ENCODE data around the gene UPK3BL2. TPM values are rescaled to one million over a fixed set of nuclear protein-coding genes. Genes with fewer than 3 reads are reported as not detected.
"Not testable (repeated sequence)": the region's sequence is repeated elsewhere in the genome, so short reads cannot be mapped to it uniquely, and the experiment has no call there.

Gene UPK3BL2, protein sequence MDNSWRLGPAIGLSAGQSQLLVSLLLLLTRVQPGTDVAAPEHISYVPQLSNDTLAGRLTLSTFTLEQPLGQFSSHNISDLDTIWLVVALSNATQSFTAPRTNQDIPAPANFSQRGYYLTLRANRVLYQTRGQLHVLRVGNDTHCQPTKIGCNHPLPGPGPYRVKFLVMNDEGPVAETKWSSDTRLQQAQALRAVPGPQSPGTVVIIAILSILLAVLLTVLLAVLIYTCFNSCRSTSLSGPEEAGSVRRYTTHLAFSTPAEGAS
- 0.36 and 4.7 TPM in 2 replicates for total RNA-seq

DNA sequence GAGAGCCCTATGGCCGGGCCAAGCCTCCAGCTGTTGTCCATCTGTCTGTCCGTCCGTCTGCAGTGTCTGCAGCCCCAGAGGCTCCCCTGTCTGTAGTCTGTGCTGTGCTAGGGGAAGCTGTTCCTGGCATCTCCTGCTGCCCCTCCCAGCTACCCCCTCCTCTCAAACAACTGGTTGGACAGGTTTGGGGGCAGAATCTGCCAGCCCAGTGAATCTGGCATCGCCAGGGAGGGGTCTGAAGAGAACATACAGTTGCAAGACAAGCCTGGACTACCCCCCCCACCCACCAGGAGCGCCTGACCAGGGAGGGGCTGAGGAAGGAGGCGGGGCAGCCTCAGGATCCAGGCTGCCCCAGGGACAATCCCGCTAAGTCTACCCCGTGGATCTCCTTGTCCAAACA is at the start of gene UPK3BL2:
Gene UPK3BL2, minus strand, starts transcription at position 101 of the 400 bp plus-strand sequence. Its CDS starts 60 bp downstream, at position 41.
- DNase-seq (ENCODE audit: insufficient read length, low spot score, missing footprints); H3K27ac ChIP-seq (ENCODE audit: low read depth, low read length); H3K9me3 ChIP-seq (ENCODE audit: low read depth, low read length); H4K20me1 ChIP-seq (ENCODE audit: insufficient read depth, low read length); H3K27me3 ChIP-seq (ENCODE audit: insufficient read depth, low read length); H3K79me2 ChIP-seq (ENCODE audit: insufficient read depth, low read length); H3K36me3 ChIP-seq (ENCODE audit: insufficient read depth, low read length); H2AFZ ChIP-seq (ENCODE audit: low read length); H3K4me2 ChIP-seq (ENCODE audit: insufficient read depth, low read length); H3K4me1 ChIP-seq (ENCODE audit: insufficient read depth, low read length); H3K4me3 ChIP-seq (ENCODE audit: insufficient read depth, low read length): not testable (repeated sequence)

DNA sequence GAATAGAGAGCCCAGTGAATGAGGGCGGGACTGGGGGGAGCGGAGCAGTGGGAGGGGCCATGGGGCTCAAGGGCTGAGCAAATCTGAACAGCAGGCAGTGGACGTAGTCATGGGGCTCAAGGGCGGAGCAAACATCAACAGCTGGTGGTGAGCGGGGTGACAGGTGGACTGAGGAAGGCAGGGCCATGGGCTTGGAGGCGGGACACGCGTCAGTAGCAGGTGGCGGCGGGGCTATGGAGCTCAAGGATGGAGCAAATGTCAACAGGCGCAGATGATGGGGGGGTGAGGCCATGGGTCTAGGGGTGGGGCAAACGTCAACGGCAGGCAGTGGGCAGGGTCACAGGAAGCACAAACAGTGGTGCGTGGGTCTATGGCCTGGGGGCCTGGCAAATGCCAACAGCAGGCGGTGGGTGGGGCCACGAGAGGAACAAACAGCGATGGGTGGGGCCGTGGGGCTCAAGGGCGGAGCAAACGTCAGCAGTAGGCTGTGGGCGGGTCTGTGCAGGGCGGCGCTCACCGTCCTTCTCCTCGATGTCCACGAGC is 49.1 kb upstream of the UPK3BL2 start:
- H3K27ac ChIP-seq (ENCODE audit: low read depth, low read length); H3K4me3 ChIP-seq (ENCODE audit: insufficient read depth, low read length); H3K36me3 ChIP-seq (ENCODE audit: insufficient read depth, low read length); H3K4me2 ChIP-seq (ENCODE audit: insufficient read depth, low read length); H3K9me3 ChIP-seq (ENCODE audit: low read depth, low read length); H3K4me1 ChIP-seq (ENCODE audit: insufficient read depth, low read length); DNase-seq (ENCODE audit: insufficient read length, low spot score, missing footprints); H2AFZ ChIP-seq (ENCODE audit: low read length); H4K20me1 ChIP-seq (ENCODE audit: insufficient read depth, low read length); H3K27me3 ChIP-seq (ENCODE audit: insufficient read depth, low read length); H3K79me2 ChIP-seq (ENCODE audit: insufficient read depth, low read length): not testable (repeated sequence)

DNA sequence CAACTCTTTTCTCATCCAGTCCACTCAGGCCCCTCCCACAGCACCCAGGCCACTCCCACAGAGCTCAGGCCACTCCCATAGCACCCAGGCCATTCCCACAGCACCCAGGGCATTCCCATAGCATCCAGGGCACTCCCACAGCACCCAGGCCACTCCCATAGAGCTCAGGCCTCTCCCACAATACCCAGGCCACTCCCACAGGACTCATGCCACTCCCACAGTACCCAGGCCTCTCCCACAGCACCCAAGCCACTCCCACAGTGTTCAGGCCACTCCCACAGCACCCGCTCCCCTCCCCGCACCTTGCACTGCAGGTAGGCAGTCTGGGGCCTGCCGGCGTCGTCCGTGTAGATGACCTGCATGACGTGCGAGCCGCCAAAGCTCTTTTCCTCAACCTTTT is 46.4 kb upstream of the UPK3BL2 start:
- not testable (repeated sequence) for DNase-seq (ENCODE audit: insufficient read length, low spot score, missing footprints); H4K20me1 ChIP-seq (ENCODE audit: insufficient read depth, low read length); H3K79me2 ChIP-seq (ENCODE audit: insufficient read depth, low read length); H3K36me3 ChIP-seq (ENCODE audit: insufficient read depth, low read length); H3K4me2 ChIP-seq (ENCODE audit: insufficient read depth, low read length); H3K9me3 ChIP-seq (ENCODE audit: low read depth, low read length); H3K27me3 ChIP-seq (ENCODE audit: insufficient read depth, low read length); H2AFZ ChIP-seq (ENCODE audit: low read length); H3K4me3 ChIP-seq (ENCODE audit: insufficient read depth, low read length); H3K27ac ChIP-seq (ENCODE audit: low read depth, low read length); H3K4me1 ChIP-seq (ENCODE audit: insufficient read depth, low read length)

DNA sequence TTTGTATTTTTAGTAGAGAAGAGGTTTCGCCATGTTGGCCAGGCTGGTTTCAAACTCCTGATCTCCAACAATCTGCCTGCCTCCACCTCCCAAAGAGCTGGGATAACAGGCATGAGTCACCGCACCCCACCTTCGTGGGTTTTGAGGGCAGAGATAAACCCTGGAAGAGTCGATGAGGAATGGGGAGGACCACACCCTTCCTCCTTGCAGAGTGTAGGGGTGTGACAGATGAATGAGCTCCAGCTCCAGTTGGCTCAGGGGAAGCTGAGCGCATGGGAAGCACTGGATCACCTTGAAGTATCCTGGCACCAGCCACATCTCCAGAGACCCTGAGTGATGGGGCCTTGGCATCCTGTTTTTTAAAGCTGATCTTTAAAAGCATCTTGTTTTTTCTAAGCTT is 40.0 kb upstream of the UPK3BL2 start:
- not testable (repeated sequence) for H3K4me3 ChIP-seq (ENCODE audit: insufficient read depth, low read length); H3K9me3 ChIP-seq (ENCODE audit: low read depth, low read length); H3K4me1 ChIP-seq (ENCODE audit: insufficient read depth, low read length); DNase-seq (ENCODE audit: insufficient read length, low spot score, missing footprints); H3K79me2 ChIP-seq (ENCODE audit: insufficient read depth, low read length); H4K20me1 ChIP-seq (ENCODE audit: insufficient read depth, low read length); H3K27ac ChIP-seq (ENCODE audit: low read depth, low read length); H3K36me3 ChIP-seq (ENCODE audit: insufficient read depth, low read length); H2AFZ ChIP-seq (ENCODE audit: low read length); H3K4me2 ChIP-seq (ENCODE audit: insufficient read depth, low read length); H3K27me3 ChIP-seq (ENCODE audit: insufficient read depth, low read length)

DNA sequence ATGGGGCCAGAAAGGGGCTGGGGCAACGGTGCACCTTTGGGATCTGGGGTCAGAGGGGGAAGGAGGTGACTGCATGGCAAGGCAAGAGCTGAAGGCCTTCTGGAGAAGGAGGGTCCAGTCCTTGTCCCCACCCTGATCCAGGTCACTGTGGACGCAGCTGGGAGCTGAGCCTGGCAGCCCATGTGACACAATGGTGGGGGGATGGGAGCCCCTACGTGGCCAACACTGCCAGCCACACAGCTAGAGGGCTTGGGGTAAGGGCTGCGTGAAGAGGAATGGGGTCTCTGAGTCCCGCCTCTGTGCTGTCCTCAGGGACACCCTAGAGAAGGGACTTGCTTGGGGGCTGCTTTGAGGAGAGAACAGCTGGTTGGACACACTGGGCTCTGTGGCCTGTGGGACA is 38.2 kb upstream of the UPK3BL2 start:
- H3K4me1 ChIP-seq (ENCODE audit: insufficient read depth, low read length); H3K36me3 ChIP-seq (ENCODE audit: insufficient read depth, low read length); H3K79me2 ChIP-seq (ENCODE audit: insufficient read depth, low read length); H3K27ac ChIP-seq (ENCODE audit: low read depth, low read length); H3K27me3 ChIP-seq (ENCODE audit: insufficient read depth, low read length); H4K20me1 ChIP-seq (ENCODE audit: insufficient read depth, low read length); H2AFZ ChIP-seq (ENCODE audit: low read length); H3K4me3 ChIP-seq (ENCODE audit: insufficient read depth, low read length); H3K4me2 ChIP-seq (ENCODE audit: insufficient read depth, low read length); H3K9me3 ChIP-seq (ENCODE audit: low read depth, low read length); DNase-seq (ENCODE audit: insufficient read length, low spot score, missing footprints): not testable (repeated sequence)

DNA sequence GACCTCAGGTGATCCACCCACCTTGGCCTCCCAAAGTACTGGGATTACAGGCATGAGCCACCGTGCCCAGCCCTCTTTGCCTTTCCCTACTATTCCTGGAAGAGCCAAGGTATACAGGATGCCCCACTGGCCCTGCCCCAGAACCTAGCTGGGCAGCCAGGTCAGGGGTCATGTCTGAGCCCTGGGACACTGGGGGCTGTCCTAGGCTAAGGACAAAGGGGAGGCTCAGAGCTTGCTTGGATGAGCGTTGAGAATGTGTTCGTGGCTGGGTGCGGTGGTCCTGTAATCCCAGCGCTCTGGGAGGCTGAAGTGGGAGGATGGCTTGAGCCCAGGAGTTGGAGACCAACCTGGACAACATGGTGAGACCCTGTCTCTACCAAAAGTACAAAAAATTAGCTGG is 35.0 kb upstream of the UPK3BL2 start:
- not testable (repeated sequence) for H3K4me3 ChIP-seq (ENCODE audit: insufficient read depth, low read length); H3K36me3 ChIP-seq (ENCODE audit: insufficient read depth, low read length); H3K79me2 ChIP-seq (ENCODE audit: insufficient read depth, low read length); H3K4me1 ChIP-seq (ENCODE audit: insufficient read depth, low read length); H3K9me3 ChIP-seq (ENCODE audit: low read depth, low read length); H3K27me3 ChIP-seq (ENCODE audit: insufficient read depth, low read length); DNase-seq (ENCODE audit: insufficient read length, low spot score, missing footprints); H2AFZ ChIP-seq (ENCODE audit: low read length); H4K20me1 ChIP-seq (ENCODE audit: insufficient read depth, low read length); H3K27ac ChIP-seq (ENCODE audit: low read depth, low read length); H3K4me2 ChIP-seq (ENCODE audit: insufficient read depth, low read length)

DNA sequence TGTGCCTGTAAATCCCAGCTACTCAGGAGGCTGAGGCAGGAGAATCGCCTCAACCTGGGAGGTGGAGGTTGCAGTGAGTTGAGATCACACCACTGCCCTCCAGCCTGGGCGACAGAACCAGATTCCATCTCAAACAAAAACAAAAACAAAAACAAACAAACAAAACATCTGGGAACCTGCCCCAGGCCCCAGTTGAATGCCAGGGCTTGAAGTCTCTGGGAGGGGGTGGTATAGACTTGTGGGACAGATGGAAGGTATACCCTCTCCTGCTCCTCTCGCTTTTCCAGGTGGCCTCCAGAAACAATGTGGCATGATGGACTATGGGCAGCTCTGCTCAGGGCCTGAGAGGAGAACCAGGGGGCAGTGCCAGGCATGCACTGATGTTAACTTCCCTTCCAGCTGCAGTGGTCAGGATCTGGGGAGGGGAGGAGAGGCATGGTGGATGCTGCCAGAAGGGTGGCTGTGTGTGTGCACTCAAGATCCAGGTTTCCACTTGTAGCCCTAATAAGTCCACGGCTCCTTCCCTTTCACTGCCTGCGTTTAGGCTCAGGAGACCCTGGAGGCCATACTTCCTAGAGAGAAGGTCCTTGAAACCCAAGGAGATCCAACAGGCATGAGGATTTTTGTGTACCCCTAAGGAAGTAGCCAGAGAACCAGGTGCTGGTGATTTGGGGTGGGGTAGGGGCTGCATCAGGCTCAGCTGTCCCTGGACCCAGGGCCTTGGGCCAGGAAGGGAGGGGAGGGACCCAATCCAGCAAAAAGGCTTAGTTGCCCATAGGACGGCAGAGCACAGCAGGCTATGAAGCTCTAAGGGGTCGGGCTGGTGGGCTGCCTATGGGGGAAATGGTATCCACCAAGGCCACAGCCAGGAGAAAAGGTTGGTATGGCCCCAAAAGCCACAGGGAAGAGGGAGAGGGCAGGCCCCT is 34.1 kb upstream of the UPK3BL2 start:
- not testable (repeated sequence) for H2AFZ ChIP-seq (ENCODE audit: low read length); H3K27ac ChIP-seq (ENCODE audit: low read depth, low read length); DNase-seq (ENCODE audit: insufficient read length, low spot score, missing footprints)

DNA sequence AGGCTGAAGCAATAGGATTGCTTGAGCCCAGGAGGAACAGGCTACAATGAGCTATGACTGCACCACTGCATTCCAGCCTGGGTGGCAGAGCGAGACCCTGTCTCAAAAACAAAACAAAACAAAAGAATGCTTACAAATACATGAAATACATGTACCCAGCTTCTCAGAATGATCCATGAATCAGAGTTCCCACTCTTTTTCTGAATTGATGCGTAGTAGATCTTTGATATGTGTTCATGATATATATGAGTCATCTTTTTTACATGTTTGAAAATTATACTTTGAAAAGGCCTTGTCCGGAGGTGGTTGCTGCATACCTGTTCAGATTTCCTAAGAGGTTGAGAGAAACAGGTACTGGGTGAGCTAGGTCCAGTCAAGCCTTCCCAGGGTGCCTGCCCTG is 32.9 kb upstream of the UPK3BL2 start:
- H2AFZ ChIP-seq (ENCODE audit: low read length); H3K4me3 ChIP-seq (ENCODE audit: insufficient read depth, low read length); H3K36me3 ChIP-seq (ENCODE audit: insufficient read depth, low read length); H3K4me1 ChIP-seq (ENCODE audit: insufficient read depth, low read length); H3K79me2 ChIP-seq (ENCODE audit: insufficient read depth, low read length); H3K9me3 ChIP-seq (ENCODE audit: low read depth, low read length); H3K27ac ChIP-seq (ENCODE audit: low read depth, low read length); H3K4me2 ChIP-seq (ENCODE audit: insufficient read depth, low read length); DNase-seq (ENCODE audit: insufficient read length, low spot score, missing footprints); H3K27me3 ChIP-seq (ENCODE audit: insufficient read depth, low read length); H4K20me1 ChIP-seq (ENCODE audit: insufficient read depth, low read length): not testable (repeated sequence)

More for the DNA sequence above, 34.1 kb upstream of the UPK3BL2 start:
- not testable (repeated sequence) for H3K27me3 ChIP-seq (ENCODE audit: insufficient read depth, low read length); H3K79me2 ChIP-seq (ENCODE audit: insufficient read depth, low read length); H3K4me1 ChIP-seq (ENCODE audit: insufficient read depth, low read length); H3K9me3 ChIP-seq (ENCODE audit: low read depth, low read length); H3K4me2 ChIP-seq (ENCODE audit: insufficient read depth, low read length); H3K4me3 ChIP-seq (ENCODE audit: insufficient read depth, low read length); H4K20me1 ChIP-seq (ENCODE audit: insufficient read depth, low read length); H3K36me3 ChIP-seq (ENCODE audit: insufficient read depth, low read length)

All from osteoblast (primary cell).